NT2/D1 (cell line): Measurements from ENCODE around the gene HOXC12.

ENCODE experiments used
- SUZ12 ChIP-seq: IDR thresholded peaks from 2 replicates; pipeline ENCODE4 v1.6.1; 2011; ENCODE audit not compliant: insufficient read length, insufficient read depth; ENCODE audit errors: extremely low read depth
- YY1 ChIP-seq: IDR thresholded peaks from 2 replicates; pipeline ENCODE4 v1.6.1; 2011; ENCODE audit not compliant: insufficient read length, insufficient read depth
- ZNF274 ChIP-seq: IDR thresholded peaks from 2 replicates; pipeline ENCODE4 v1.6.1; 2011; ENCODE audit warnings: mild to moderate bottlenecking, low read depth, low read length

DNA sequence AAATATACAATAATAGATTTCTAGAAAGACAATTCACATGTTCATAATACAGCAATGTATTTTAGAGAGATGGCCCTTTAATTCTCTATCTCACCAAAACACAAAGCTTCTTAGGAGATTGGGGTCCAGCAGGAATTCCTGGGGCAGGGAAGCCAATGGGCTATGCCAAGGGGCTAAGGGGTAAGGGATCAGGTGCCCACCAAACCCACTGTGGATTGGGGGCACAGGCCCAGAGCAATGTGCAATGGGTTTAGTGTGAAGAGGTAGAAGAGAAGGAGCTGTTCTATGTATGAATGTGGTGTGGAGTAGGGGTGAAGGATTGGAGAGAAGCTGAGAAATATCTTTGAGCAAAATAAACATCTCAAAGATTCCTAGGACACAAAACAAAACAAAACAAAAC lies 13.5 kb upstream of the HOXC12 start:
- no peak for TF ChIP-seq SUZ12
- no peak for TF ChIP-seq YY1
- TF ChIP-seq ZNF274, result no peak
